Bronchial epithelial cell (primary cell): ENCODE results near the gene PRF1. TPM values are rescaled to one million over a fixed set of nuclear protein-coding genes. Genes with fewer than 3 reads are reported as not detected.
A peak's percentile ranks its signal among the peaks of the same experiment; 100 is the strongest.

Experiments
- DNase-seq: peaks from one replicate; pipeline ENCODE4 v3.0.0-alpha.2; 2010; ENCODE audit warnings: low read depth
- FAIRE-seq: peaks from 2 replicates; lab custom pipeline; 2011; peaks lifted over from hg19 to GRCh38; lab: Jason Lieb, UNC
- H3K27me3 ChIP-seq: 2 replicates; pipeline ENCODE4 v1.5.1; 2011; ENCODE audit warnings: low read length; ENCODE audit not compliant: control insufficient read depth, insufficient read depth
- H3K36me3 ChIP-seq: 2 replicates; pipeline ENCODE4 v1.5.1; 2011; ENCODE audit warnings: low read length; ENCODE audit not compliant: control insufficient read depth, insufficient read depth
- H3K4me3 ChIP-seq: 2 replicates; pipeline ENCODE4 v1.5.1; 2011; ENCODE audit warnings: mild to moderate bottlenecking, low read depth, low read length, control low read depth
- total RNA-seq: library from RNA; depleted of rRNA; stranded (reverse); fragments of >200 nt; gene quantifications from 2 replicates; pipeline ENCODE4 v1.2.1, GENCODE V29; 2014
- TF ChIP-seq, protein P1 (sequence below): IDR thresholded peaks from 2 replicates; pipeline ENCODE4 v1.5.1; 2011; ENCODE audit warnings: mild to moderate bottlenecking, moderate library complexity, low read length, control low read depth, inconsistent platforms; ENCODE audit not compliant: insufficient read depth, severe bottlenecking

The PRF1 gene
- total RNA-seq, 1 donor from 2014 or later = not detected

DNA sequence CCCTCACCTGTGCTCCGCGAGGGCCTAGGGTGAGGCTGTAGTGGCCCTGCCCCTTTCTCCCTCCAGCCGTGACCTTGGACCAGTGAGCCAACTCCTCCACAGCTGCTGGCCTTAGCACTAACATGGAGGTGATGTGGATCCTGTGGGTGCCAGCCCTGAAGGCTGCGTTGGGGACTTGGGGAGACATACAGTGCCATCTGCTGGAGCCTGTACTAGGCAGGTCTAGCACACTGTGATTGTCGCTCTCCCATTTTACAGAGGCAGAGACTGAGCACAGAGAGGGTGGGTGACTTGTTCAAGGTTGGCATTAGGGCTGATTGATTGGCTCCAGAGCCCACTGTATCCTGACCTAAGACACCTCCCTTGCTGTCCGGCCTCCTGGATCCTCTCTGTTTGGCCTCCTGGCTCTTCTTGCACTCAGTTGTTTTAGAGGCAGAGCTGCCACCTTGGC, 37.6 kb downstream of the PRF1 start:
- FAIRE-seq = no peak
- no peak overlapping the region for H3K4me3 ChIP-seq
- TF ChIP-seq, protein P1, sequence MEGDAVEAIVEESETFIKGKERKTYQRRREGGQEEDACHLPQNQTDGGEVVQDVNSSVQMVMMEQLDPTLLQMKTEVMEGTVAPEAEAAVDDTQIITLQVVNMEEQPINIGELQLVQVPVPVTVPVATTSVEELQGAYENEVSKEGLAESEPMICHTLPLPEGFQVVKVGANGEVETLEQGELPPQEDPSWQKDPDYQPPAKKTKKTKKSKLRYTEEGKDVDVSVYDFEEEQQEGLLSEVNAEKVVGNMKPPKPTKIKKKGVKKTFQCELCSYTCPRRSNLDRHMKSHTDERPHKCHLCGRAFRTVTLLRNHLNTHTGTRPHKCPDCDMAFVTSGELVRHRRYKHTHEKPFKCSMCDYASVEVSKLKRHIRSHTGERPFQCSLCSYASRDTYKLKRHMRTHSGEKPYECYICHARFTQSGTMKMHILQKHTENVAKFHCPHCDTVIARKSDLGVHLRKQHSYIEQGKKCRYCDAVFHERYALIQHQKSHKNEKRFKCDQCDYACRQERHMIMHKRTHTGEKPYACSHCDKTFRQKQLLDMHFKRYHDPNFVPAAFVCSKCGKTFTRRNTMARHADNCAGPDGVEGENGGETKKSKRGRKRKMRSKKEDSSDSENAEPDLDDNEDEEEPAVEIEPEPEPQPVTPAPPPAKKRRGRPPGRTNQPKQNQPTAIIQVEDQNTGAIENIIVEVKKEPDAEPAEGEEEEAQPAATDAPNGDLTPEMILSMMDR = peak; percentile 10
- H3K27me3 ChIP-seq = peaks cover 7% of the 10 kb centered on the region
- DNase-seq = no peak
- no peaks in the 10 kb centered on the region for H3K36me3 ChIP-seq

DNA sequence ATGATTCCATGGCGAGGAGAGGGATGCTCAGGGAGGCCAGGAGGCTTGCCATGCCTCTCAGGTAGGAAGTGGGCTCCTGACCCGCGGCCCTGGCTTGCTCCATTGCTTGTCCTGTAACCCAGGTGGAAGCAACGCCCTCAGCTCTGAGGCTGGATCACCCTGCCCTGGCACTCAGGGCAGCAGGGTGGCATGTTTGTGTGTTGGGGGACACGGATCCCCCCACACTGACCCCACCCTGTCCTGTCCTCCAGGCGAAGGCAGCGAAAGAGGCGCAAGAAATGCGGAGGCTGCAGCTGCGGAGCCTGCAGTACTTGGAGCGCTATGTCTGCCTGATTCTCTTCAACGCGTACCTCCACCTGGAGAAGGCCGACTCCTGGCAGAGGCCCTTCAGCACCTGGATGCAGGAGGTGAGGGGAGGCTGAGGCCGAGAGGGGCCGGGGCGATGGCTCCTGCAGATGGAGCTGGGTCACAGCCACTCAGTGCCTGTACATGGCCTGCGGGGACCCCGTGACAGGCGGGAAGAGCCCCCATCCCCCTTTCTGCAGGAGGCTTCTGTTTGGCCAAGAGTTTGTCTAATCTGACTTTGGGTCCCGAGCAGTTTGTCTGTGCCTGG, 38.3 kb downstream of the PRF1 start:
- no peak for DNase-seq
- FAIRE-seq = no peak
- TF ChIP-seq, protein P1 = no peak
- H3K36me3 ChIP-seq = no peaks in the 10 kb centered on the region
- peaks cover 7% of the 10 kb centered on the region for H3K27me3 ChIP-seq
- no peak overlapping the region for H3K4me3 ChIP-seq

DNA sequence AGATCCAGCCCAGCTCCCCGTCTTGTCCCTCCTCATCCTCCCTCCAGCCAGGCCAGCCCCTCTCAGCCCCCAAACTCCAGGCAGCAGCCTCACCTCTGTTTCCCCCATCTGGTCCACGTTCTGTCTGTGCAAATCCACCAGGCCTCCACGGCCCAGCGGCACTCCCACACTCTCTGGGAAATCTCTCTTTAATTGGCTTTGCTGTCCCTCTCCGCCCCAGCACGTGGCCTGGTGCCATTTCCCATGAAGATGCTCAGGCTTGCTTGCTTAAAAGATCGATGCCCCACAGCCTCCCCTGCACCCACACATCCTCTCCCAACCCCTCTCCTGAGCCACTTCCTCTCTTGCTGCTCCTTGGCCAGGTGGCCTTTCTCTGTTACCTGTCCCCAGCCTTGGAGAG, 39.3 kb downstream of the PRF1 start:
- TF ChIP-seq, protein P1 = no peak
- FAIRE-seq (no peak), DNase-seq (no peak)
- Histone ChIP-seq H3K4me3 (no peak overlapping the region), H3K36me3 (no peaks in the 10 kb centered on the region), H3K27me3 (peaks cover 10% of the 10 kb centered on the region)

DNA sequence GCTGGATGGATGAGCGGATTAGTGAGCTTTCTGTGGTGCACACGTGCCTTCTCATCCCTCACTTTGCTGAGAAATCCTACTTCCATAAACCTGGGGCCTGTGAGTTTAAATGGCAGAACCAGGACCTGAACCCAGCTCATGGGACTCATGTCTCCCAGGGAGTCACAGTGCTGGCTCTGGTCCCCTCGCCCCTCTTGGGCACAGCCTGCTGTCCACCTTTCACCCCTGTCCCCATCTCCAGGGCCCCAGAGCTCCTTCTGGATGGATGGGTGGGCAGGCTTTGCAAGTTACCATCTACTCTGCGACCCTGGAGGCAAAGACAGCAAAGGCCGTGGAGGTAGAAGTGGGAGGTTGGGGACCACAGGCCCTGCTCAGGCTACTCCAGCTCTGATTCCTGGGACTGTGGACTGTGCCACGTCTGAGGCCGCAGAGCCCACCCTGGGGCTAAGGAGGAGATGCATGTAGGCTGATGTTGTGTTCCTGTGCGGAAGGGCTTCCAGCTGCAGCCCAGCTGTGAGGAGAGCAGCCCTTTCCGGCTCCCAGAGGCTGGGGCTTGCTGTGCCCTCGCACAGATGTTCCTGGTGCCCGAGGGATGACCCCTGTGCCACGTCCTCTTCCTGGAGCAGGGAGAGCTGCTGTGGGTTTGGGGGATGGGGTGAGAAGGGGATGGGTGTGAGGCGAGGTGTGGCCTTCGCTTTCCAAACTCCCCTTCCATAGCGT, 40.3 kb downstream of the PRF1 start:
- DNase-seq (no peak), FAIRE-seq (peak; percentile 28)
- TF ChIP-seq, protein P1 = no peak
- Histone ChIP-seq H3K4me3 (no peak overlapping the region), H3K36me3 (no peaks in the 10 kb centered on the region), H3K27me3 (peaks cover 10% of the 10 kb centered on the region)

DNA sequence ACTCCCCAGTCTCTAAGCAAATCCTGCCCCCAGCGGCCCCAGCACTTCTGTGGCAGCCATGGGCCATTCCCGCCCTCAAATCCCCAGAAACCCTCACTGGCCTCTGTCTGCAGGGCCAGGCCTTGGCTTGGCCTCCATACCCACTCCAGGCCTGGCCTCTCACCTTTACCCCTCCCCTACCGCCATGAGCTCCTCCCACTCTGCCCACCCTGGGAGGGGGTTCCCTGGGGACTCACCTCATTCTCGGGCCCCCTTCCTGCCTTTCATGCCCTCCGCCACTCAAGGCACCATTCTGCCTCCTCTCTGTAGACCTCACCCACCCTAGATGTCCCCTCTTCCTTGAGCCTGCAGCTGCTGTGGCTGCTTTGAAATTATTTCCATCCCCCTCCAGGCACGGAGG, 41.0 kb downstream of the PRF1 start:
- Histone ChIP-seq H3K27me3 (peaks cover 10% of the 10 kb centered on the region), H3K4me3 (no peak overlapping the region), H3K36me3 (no peaks in the 10 kb centered on the region)
- DNase-seq (no peak), FAIRE-seq (no peak)
- TF ChIP-seq, protein P1 = no peak
